Vagina (tissue), 2 donors: Measurements from ENCODE around the gene PLET1. TPM values are rescaled to one million over a fixed set of nuclear protein-coding genes. Genes with fewer than 3 reads are reported as not detected.

Source experiments
- DNase-seq, 2 donors: peaks; one replicate each; pipeline ENCODE4 v3.0.0-alpha.2; 2017; ENCODE audit errors: extremely low spot score in 2 of 2
- H3K27ac ChIP-seq: fragments of 200-600 bp; sonication (generic); one replicate; pipeline ENCODE4 v1.5.1; 2019
- H3K27me3 ChIP-seq: fragments of 200-600 bp; sonication (generic); one replicate; pipeline ENCODE4 v1.5.1; 2019
- H3K36me3 ChIP-seq, 2 donors: fragments of 200-600 bp; sonication (generic); one replicate each; pipeline ENCODE4 v1.5.1; 2017 to 2019
- H3K4me1 ChIP-seq: fragments of 200-600 bp; sonication (generic); one replicate; pipeline ENCODE4 v1.5.1; 2019
- H3K4me3 ChIP-seq, 2 donors: fragments of 200-600 bp; sonication (generic); 1 replicate in 1 of 2; 2 replicates in 1 of 2; pipeline ENCODE4 v1.5.1; 2016 to 2019
- H3K9me3 ChIP-seq: fragments of 200-600 bp; sonication (generic); one replicate; pipeline ENCODE4 v1.5.1; 2019
- POLR2A ChIP-seq, 2 donors: fragments of 450-650 bp; IDR thresholded peaks; one replicate each; pipeline ENCODE4 v1.6.1; 2017; ENCODE audit warnings: antibody characterized with exemption in 2 of 2, mild to moderate bottlenecking in 2 of 2, moderate library complexity in 2 of 2
- POLR2AphosphoS5 ChIP-seq, 2 donors: sonication (generic); formaldehyde crosslinking; IDR thresholded peaks; one replicate each; pipeline ENCODE4 v1.9.0; 2017; ENCODE audit warnings: antibody characterized with exemption in 2 of 2, mild to moderate bottlenecking in 2 of 2, low read depth in 1 of 2; ENCODE audit not compliant: insufficient read depth in 1 of 2
- intact Hi-C: fragments of 100-400 bp; cut with DNase I; formaldehyde crosslinking; loops from one replicate; pipeline ENCODE4 v1.15.1; 2023
- total RNA-seq: library from RNA; depleted of rRNA; stranded (reverse); fragments of >200 nt; gene quantifications from one replicate; pipeline ENCODE4 v1.2.3, GENCODE V29; 2016
- TF ChIP-seq, protein P1 (sequence below), 3 experiments: fragments of 450-650 bp in 2 of 3; fragments of 200-600 bp in 1 of 3; sonication (generic) in 1 of 3; IDR thresholded peaks; one replicate each; pipeline ENCODE4 v1.5.1; 2017 to 2019; ENCODE audit warnings: antibody characterized with exemption in 3 of 3, mild to moderate bottlenecking in 2 of 3, moderate library complexity in 2 of 3

PLET1 gene
- total RNA-seq, 1 donor from 2014 or later = not detected

DNA sequence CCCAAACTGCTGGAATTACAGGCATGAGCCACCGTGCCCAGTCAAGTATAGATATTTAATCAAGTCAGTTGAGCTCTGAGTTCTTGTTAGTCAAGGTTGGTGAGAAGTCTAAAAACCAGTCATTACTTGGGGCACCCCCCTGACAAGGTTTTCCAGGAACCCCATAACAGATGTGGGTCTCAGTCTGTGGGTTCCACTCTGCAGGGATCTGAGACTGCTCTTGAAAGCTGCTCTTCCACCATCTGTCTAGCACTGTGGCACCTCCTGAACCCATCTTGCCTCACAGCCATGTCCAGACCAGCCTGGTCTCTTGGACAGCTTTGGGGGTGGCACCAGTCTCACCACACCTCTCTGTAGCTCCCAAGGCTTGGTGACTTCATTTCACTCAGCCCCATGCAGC is 44.3 kb upstream of the PLET1 start:
- H3K4me3 ChIP-seq = no peak overlapping the region
- no peak for TF ChIP-seq POLR2AphosphoS5 (IDR thresholded peaks at IDR 0.05; ENCODE audit: insufficient read depth in 1 of 2, low read depth in 1 of 2)
- TF ChIP-seq POLR2A (IDR thresholded peaks at IDR 0.05) = no peak
- TF ChIP-seq, protein P1, sequence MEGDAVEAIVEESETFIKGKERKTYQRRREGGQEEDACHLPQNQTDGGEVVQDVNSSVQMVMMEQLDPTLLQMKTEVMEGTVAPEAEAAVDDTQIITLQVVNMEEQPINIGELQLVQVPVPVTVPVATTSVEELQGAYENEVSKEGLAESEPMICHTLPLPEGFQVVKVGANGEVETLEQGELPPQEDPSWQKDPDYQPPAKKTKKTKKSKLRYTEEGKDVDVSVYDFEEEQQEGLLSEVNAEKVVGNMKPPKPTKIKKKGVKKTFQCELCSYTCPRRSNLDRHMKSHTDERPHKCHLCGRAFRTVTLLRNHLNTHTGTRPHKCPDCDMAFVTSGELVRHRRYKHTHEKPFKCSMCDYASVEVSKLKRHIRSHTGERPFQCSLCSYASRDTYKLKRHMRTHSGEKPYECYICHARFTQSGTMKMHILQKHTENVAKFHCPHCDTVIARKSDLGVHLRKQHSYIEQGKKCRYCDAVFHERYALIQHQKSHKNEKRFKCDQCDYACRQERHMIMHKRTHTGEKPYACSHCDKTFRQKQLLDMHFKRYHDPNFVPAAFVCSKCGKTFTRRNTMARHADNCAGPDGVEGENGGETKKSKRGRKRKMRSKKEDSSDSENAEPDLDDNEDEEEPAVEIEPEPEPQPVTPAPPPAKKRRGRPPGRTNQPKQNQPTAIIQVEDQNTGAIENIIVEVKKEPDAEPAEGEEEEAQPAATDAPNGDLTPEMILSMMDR (IDR thresholded peaks at IDR 0.05) = no peak
- DNase-seq = no peak
- intact Hi-C loops = no loop called here
- H3K4me1 ChIP-seq = peaks cover 18% of the 10 kb centered on the region
- H3K9me3 ChIP-seq = no peaks in the 10 kb centered on the region
- no peaks in the 10 kb centered on the region for H3K27me3 ChIP-seq
- H3K36me3 ChIP-seq = no peaks in the 10 kb centered on the region
- no peak overlapping the region for H3K27ac ChIP-seq

DNA sequence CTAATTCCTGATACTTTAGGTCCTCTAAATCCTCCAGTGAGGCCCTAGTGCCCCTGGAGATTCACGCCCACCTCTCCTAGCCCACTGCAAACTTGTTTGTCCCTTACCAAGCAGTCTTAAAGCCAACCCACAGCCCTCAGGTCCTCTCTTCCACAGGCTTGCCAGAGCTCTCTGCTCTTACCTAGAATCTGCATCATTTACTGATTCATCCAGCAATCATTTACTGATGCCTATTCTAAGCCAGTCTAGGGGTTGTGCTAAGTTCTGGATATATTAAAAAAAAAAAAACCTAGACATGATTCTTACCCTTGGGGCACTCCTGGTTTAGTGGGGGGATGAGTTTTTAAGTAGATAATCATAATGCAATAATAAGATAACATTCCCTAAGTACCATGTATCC is 43.0 kb upstream of the PLET1 start:
- Histone ChIP-seq H3K4me3 (no peak overlapping the region), H3K9me3 (no peaks in the 10 kb centered on the region), H3K36me3 (no peaks in the 10 kb centered on the region), H3K4me1 (peaks cover 18% of the 10 kb centered on the region), H3K27me3 (no peaks in the 10 kb centered on the region), H3K27ac (no peak overlapping the region)
- DNase-seq = no peak
- TF ChIP-seq POLR2A (IDR thresholded peaks at IDR 0.05) = no peak
- TF ChIP-seq, protein P1 (IDR thresholded peaks at IDR 0.05) = no peak
- no peak for TF ChIP-seq POLR2AphosphoS5 (IDR thresholded peaks at IDR 0.05; ENCODE audit: insufficient read depth in 1 of 2, low read depth in 1 of 2)
- intact Hi-C loops = no loop called here

DNA sequence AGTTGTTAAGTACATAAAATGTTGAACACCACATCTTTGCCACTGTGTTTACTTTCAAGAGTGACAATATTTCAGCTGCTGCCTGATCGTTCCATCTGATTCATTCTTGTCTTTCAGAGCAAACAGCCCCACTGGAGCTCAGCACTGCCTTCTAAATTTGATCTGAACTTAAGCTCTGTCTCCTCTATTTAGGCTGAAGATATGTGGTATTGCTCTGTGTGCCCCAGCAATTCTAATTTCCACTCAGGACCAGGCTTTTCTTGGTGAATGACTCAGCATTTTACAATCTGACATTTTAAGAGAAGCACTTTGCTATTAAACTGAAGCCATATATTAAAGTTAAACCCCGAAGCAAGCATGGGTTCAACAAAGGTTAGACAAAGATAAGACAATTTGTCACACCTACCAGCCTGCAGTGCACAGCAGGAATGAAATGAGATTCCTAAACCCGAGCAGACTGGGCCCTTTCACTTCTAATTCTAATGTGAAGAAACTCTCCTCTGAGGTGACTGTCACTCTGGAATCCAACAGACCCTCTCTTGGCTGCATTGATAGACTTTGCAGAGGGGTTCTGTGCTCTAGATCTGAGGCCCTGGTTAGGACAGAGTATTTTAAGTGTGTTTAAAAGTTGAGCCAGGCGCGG is 41.7 kb upstream of the PLET1 start:
- Histone ChIP-seq H3K4me1 (peaks cover 18% of the 10 kb centered on the region), H3K27ac (no peak overlapping the region), H3K4me3 (no peak overlapping the region), H3K27me3 (no peaks in the 10 kb centered on the region), H3K36me3 (no peaks in the 10 kb centered on the region), H3K9me3 (no peaks in the 10 kb centered on the region)
- intact Hi-C loops = no loop called here
- TF ChIP-seq POLR2A (IDR thresholded peaks at IDR 0.05) (no peak), POLR2AphosphoS5 (IDR thresholded peaks at IDR 0.05; ENCODE audit: insufficient read depth in 1 of 2, low read depth in 1 of 2) (no peak)
- TF ChIP-seq, protein P1 (IDR thresholded peaks at IDR 0.05) = no peak
- no peak for DNase-seq

DNA sequence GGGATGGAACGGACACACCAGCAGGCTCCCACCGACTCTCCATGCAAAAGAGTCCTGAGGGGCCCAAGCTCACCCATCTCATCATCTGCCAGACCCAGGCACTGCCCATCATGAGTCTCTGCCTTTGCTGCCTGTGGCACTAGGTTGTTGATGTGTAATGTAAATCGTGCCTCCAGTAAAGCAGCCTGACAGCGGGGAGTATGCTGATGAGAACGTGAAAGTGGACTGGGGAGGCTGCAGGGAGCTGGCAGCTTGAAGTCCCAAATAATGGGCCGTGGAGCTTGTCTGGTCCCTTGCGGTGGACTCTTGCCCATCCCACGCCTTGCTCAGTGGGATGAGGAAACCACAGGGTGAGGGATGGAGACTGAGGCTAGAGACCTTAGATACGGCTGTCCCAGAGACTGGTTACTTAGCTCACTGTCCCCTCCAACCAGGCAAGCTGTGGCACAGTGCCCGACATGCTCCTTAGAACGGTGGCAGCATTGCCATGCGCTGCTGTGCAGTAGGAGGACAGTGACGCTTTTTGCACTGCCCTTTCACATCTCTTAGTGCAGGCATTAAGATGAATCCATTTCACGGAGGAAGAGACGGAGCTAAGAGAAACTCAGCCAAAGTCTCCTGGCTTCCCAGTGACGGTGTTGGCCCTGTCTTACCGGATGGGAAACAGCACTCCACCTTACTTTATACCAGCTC is 39.6 kb upstream of the PLET1 start:
- Histone ChIP-seq H3K36me3 (no peaks in the 10 kb centered on the region), H3K4me3 (no peak overlapping the region), H3K9me3 (no peaks in the 10 kb centered on the region), H3K27me3 (no peaks in the 10 kb centered on the region), H3K27ac (no peak overlapping the region), H3K4me1 (peaks cover 18% of the 10 kb centered on the region)
- TF ChIP-seq POLR2A (IDR thresholded peaks at IDR 0.05) = no peak
- TF ChIP-seq POLR2AphosphoS5 (IDR thresholded peaks at IDR 0.05; ENCODE audit: insufficient read depth in 1 of 2, low read depth in 1 of 2) = no peak
- TF ChIP-seq, protein P1 (IDR thresholded peaks at IDR 0.05) = no peak
- intact Hi-C loops = no loop called here
- DNase-seq = no peak

DNA sequence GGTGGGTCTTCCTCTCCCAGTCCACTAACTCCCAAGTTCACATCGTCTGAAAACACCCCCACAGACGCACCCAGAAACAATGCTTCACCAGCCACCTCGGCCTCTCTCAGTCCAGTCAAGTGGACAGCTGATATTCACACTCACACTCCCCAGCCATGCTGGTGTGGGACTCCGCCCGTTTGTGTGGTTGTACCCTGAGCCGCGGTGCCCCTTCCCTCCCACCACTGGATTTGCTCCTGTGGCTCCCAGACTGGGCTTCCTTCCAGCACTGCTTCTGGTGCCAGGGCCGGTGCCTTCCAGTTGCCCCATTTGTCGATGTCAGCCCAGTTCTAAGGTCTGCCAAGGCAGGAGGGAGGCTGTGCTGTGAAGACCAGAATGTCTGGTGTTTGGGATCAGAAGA is 37.9 kb upstream of the PLET1 start:
- H3K27me3 ChIP-seq = no peaks in the 10 kb centered on the region
- no peaks in the 10 kb centered on the region for H3K9me3 ChIP-seq
- H3K27ac ChIP-seq = no peak overlapping the region
- TF ChIP-seq, protein P1 (IDR thresholded peaks at IDR 0.05) = no peak
- no peak for TF ChIP-seq POLR2A (IDR thresholded peaks at IDR 0.05)
- no peak for TF ChIP-seq POLR2AphosphoS5 (IDR thresholded peaks at IDR 0.05; ENCODE audit: insufficient read depth in 1 of 2, low read depth in 1 of 2)
- no peak for DNase-seq
- H3K4me3 ChIP-seq = no peak overlapping the region
- peaks cover 25% of the 10 kb centered on the region for H3K4me1 ChIP-seq
- intact Hi-C loops = no loop called here
- H3K36me3 ChIP-seq = no peaks in the 10 kb centered on the region
